Astrocyte of the spinal cord (primary cell): ENCODE data around the gene UBR3.

Experiments used
- DNase-seq: peaks from one replicate; pipeline ENCODE4 v3.0.0; 2011; ENCODE audit warnings: low read depth, low spot score
- H3K4me3 ChIP-seq: 2 replicates; pipeline ENCODE4 v1.5.1; 2011; ENCODE audit warnings: low read depth, mild to moderate bottlenecking, low read length, moderate library complexity
- in situ Hi-C: cut with HindIII; loops from 2 replicates; pipeline ENCODE4 v1.10.0; 2017; ENCODE audit warnings: low sequenced_read_pairs
- TF ChIP-seq, protein P1 (sequence below): IDR thresholded peaks from 2 replicates; pipeline ENCODE4 v1.5.1; 2012; ENCODE audit warnings: low read depth, mild to moderate bottlenecking, low read length, inconsistent platforms

Gene UBR3

DNA sequence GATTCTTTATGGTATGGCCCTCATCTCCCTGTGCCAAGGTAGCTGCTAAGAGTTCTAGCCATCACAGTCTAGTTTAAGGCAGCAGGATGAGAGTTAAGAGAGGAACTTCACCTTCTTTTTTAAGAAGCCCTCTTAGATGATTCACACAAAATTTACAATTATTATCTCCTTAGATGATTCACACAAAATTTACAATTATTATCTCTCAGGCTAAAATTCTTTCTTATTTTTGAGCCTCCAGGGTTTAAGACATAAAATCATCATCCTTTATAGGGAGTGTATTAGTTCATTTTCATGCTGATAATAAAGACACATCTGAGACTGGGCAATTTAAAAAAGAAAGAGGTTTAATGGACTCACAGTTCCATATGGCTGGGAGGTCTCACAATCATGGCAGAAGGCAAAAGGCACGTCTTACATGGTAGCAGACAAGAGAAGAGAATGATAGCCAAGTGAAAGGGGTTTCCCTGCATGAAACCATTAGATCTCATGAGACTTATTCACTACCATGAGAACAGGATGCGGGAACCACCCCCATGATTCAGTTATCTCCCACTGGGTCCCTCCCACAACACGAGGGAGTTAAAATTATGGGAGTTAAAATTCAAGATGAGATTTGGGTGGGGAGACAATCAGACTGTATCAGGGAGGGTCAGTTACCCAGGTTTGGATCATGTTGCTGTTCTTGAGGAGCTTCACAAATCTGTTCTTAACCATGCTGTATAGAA lies 217.7 kb downstream of the UBR3 start:
- no peak for DNase-seq
- in situ Hi-C loops, result no loop called here

DNA sequence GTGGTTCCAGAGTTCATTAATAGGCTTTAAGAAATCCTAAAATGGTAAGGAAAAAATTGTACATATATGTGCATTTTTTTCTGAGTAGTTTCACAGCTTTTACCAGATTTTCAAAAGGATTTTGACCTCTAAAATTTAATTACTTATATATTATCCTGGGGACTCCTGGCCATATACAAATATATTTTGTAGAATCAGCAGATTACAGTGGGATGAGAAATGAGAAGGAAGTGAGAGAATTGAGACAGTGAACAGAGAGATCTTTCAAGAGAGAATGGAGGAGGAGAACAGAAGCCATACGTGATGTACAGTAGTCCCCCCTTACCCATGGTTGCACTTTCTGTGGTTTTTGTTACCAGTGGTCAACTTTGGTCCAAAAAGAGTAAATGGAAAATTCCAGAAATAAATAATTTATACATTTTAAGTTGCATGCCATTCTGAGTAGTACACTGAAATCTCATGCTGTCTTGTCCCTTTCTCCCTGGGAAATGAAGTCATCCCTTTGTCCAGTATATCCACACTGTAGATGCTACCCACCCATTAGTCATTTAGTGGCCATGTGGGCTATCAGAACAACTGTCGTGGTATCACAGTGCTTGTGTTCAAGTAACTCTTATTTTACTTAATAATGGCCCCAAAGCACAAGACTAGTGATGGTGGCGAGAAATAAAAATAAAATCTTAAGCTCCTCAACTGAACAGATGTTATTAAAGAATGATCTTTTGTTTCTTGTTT lies 220.2 kb downstream of the UBR3 start:
- H3K4me3 ChIP-seq, result no peak overlapping the region
- TF ChIP-seq, protein P1, sequence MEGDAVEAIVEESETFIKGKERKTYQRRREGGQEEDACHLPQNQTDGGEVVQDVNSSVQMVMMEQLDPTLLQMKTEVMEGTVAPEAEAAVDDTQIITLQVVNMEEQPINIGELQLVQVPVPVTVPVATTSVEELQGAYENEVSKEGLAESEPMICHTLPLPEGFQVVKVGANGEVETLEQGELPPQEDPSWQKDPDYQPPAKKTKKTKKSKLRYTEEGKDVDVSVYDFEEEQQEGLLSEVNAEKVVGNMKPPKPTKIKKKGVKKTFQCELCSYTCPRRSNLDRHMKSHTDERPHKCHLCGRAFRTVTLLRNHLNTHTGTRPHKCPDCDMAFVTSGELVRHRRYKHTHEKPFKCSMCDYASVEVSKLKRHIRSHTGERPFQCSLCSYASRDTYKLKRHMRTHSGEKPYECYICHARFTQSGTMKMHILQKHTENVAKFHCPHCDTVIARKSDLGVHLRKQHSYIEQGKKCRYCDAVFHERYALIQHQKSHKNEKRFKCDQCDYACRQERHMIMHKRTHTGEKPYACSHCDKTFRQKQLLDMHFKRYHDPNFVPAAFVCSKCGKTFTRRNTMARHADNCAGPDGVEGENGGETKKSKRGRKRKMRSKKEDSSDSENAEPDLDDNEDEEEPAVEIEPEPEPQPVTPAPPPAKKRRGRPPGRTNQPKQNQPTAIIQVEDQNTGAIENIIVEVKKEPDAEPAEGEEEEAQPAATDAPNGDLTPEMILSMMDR, result no peak
- DNase-seq, result no peak
- in situ Hi-C loops, result no loop called here

More for the DNA sequence above, 217.7 kb downstream of the UBR3 start:
- H3K4me3 ChIP-seq, result no peak overlapping the region
- TF ChIP-seq, protein P1, result no peak

DNA sequence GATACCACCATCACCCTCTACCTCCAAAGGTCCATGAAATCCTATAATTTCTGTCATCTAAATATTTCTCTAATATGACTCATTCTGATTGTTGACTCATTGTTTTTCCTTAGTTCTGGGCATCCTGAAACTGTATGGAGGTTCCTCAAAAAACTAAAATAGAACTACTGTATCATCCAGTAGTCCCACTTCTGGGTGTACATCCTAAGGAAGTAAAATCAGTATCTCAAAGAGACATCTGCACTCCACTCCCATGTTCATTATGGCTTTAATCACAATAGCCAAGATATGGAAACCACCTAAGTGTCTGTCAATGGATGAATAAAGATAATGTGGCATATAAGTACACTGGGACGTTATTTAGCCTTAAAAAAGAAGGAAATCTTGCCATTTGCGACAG lies 224.9 kb downstream of the UBR3 start:
- in situ Hi-C loops, result no loop called here
- TF ChIP-seq, protein P1, result no peak
- no peak overlapping the region for H3K4me3 ChIP-seq
- peak; percentile 27 for DNase-seq

DNA sequence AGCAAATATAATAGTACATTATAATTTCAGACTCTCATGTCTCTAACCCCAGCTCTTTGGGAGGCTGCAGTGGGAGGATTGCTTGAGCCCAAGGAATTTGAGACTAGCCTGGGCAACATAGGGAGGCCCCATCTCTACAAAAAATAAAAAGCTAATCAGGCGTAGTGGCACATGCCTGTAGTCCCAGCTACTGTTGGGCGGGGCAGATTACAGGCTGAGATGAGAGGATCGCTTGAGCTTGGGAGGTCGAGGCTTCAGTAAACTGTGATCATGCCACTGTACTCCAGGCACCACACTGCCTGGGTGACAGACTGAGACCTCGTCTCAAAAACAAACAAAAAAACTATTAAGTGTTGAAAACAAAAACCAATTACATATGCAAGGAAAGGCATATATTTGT lies 227.7 kb downstream of the UBR3 start:
- H3K4me3 ChIP-seq, result no peak overlapping the region
- TF ChIP-seq, protein P1, result no peak
- DNase-seq, result no peak
- in situ Hi-C loops, result no loop called here

DNA sequence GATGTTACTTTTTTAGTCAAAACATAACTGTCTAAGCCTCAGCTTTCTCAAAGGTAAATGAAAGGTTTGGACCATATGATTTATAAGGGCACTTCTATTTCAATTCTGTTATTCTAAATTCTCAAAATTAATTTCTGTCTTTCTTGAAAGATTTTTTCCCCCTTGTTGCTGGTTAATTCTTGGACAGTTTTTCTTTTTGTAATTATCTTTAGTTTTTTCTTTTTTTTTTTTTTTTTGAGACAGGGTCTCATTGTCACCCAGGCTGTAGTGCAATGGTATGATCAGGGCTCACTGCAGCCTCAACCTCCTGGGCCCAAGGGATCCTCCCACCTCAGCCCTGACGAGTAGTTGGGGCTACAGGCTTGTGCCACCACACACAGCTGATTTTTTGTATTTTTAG lies 229.6 kb downstream of the UBR3 start:
- no peak overlapping the region for H3K4me3 ChIP-seq
- in situ Hi-C loops, result no loop called here
- TF ChIP-seq, protein P1, result no peak
- DNase-seq, result no peak

DNA sequence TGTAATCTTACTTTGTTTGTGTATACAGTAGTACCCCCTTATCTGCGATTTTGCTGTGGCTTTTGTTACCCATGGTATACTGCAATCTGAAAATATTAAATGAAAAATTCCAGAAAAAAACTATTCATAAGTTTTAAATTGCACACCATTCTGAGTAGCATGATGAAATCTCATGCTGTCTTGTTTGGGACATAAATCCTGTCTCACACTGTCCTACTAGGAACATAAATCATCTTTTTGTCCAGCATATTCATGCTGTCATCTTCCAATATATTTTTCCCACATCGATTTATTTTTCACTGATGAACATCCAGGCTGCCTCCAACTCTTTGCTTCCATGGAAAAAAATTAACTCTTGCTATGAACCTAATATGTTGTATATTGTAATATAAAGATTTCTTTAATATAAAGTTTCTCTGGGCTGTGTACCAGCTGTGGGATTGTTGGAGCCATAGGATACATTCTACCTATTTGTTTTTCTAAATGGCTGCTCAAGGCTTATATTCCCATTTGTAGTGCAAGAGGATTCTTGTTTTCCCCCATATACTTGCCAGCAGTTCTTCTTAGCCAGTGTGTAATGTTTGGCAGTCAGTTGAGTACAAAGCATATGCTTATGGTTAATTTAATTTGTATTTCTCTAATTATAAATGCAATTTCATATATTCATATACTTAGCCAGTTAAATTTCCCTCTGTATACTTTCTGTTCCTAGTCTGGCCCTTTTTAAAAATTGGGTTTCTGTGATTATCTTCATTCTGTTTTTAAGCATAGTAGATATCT lies 236.4 kb downstream of the UBR3 start:
- H3K4me3 ChIP-seq, result no peak overlapping the region
- in situ Hi-C loops, result no loop called here
- DNase-seq, result no peak
- TF ChIP-seq, protein P1, result no peak
